Erythroblast (primary cell): ENCODE results near the gene PTCH1.

Source experiments
- GATA1 ChIP-seq: IDR thresholded peaks from 2 replicates; pipeline ENCODE4 v1.6.1; 2011; ENCODE audit warnings: low read depth, mild to moderate bottlenecking, control low read depth, low read length, moderate library complexity
- POLR2A ChIP-seq: IDR thresholded peaks from 2 replicates; pipeline ENCODE4 v1.6.1; 2011; ENCODE audit warnings: mild to moderate bottlenecking, low read length

DNA sequence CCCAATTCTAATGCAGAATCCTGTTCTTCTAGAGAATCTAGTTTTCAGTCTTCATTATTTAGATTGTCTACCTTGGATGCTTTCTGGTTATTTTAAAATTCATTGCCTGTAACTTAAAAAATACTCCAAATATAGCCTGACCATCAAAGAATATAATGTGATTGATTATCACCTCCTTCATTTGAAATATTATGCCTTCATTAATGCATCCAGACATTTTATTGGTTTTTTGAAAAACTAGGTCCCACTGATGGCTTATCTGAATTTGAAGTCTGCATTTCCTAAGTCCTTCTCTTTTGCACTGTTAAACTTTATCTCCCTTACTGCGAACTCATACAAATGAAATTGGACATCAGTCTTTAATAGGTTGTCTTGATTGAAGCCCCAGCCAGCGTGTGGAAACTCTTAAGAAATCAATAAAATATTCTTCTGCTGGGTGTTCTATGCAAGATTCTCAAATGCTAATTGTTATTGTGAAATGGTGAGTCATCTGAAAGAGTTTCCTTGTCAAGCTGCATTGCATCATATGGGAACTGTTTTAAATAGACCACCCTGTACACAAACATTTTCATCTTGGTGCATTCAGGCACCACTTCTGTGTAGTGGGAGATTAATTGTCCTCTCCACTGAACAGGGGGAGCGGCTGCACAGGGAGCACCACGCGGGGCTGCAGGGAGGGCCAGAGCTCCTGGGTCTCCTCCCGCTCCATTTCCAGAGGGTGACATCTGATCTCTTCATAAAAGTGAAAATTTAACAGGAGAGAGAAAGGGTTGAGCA, 106.9 kb downstream of the PTCH1 start:
- TF ChIP-seq POLR2A (no peak), GATA1 (no peak)
